IMR-90 (cell line): ENCODE results near the gene PGK2.

ENCODE experiments used
- BHLHE40 ChIP-seq: fragments of 150-350 bp; IDR thresholded peaks from 2 replicates; pipeline ENCODE4 v1.6.1; 2016; ENCODE audit warnings: mild to moderate bottlenecking, low read depth, low read length
- CEBPB ChIP-seq: IDR thresholded peaks from 2 replicates; pipeline ENCODE4 v1.6.1; 2012; ENCODE audit warnings: low read depth, low read length, improper control_type of control experiment
- CTCF ChIP-seq: conservative IDR thresholded peaks from 2 replicates; pipeline ENCODE4 v1.5.1; 2012; ENCODE audit warnings: mild to moderate bottlenecking, low read depth, low read length, improper control_type of control experiment
- ELK1 ChIP-seq: fragments of 150-350 bp; IDR thresholded peaks from 2 replicates; pipeline ENCODE4 v1.6.1; 2016; ENCODE audit warnings: low read depth, mild to moderate bottlenecking, low read length, moderate library complexity, borderline replicate concordance
- FOS ChIP-seq: fragments of 150-350 bp; IDR thresholded peaks from 2 replicates; pipeline ENCODE4 v1.6.1; 2016; ENCODE audit warnings: low read depth, low read length
- MAFK ChIP-seq: IDR thresholded peaks from 2 replicates; pipeline ENCODE4 v1.6.1; 2012; ENCODE audit warnings: low read depth, low read length, improper control_type of control experiment
- MAZ ChIP-seq: IDR thresholded peaks from 2 replicates; pipeline ENCODE4 v1.6.1; 2012; ENCODE audit warnings: low read depth, mild to moderate bottlenecking, low read length, improper control_type of control experiment, moderate library complexity, borderline replicate concordance
- MXI1 ChIP-seq: IDR thresholded peaks from 2 replicates; pipeline ENCODE4 v1.6.1; 2012; ENCODE audit warnings: low read depth, mild to moderate bottlenecking, low read length, moderate library complexity, borderline replicate concordance
- NFE2L2 ChIP-seq: fragments of 150-350 bp; IDR thresholded peaks from 2 replicates; pipeline ENCODE4 v1.6.1; 2016; ENCODE audit warnings: low read depth, mild to moderate bottlenecking, low read length
- POLR2A ChIP-seq: IDR thresholded peaks from 2 replicates; pipeline ENCODE4 v1.6.1; 2012; ENCODE audit warnings: mild to moderate bottlenecking, low read depth, low read length
- RAD21 ChIP-seq: IDR thresholded peaks from 2 replicates; pipeline ENCODE4 v1.6.1; 2012; ENCODE audit warnings: low read length, improper control_type of control experiment
- RFX5 ChIP-seq: IDR thresholded peaks from 2 replicates; pipeline ENCODE4 v1.8.0; 2012; ENCODE audit warnings: low read depth, mild to moderate bottlenecking, low read length, moderate library complexity
- SMC3 ChIP-seq: fragments of 150-350 bp; IDR thresholded peaks from 2 replicates; pipeline ENCODE4 v1.6.1; 2016; ENCODE audit warnings: low read depth, mild to moderate bottlenecking, antibody characterized with exemption, low read length, moderate library complexity
- USF2 ChIP-seq: fragments of 150-350 bp; IDR thresholded peaks from 2 replicates; pipeline ENCODE4 v1.6.1; 2017; ENCODE audit warnings: mild to moderate bottlenecking, antibody characterized with exemption, low read length, low read depth

- TF ChIP-seq RAD21 = no peak
- TF ChIP-seq USF2 = no peak
- no peak for TF ChIP-seq MAFK
- no peak for TF ChIP-seq NFE2L2
- no peak for TF ChIP-seq CTCF
- no peak for TF ChIP-seq POLR2A
- no peak for TF ChIP-seq MXI1
- no peak for TF ChIP-seq CEBPB
- TF ChIP-seq ELK1 = no peak
- no peak for TF ChIP-seq BHLHE40
- no peak for TF ChIP-seq MAZ
- no peak for TF ChIP-seq RFX5
- no peak for TF ChIP-seq FOS
- no peak for TF ChIP-seq SMC3
These were observed 46.3 kb upstream of the PGK2 start for GRCh38 chr6:49833386-49833785.
